ELF-1 (cell line): ENCODE data around the gene SEMA3D.

Source experiments
- DNase-seq: peaks from one replicate; pipeline ENCODE4 v3.0.0-alpha.2; 2016; ENCODE audit warnings: low read depth, low spot score

The SEMA3D gene

GRCh38 chr7:85079434-85079833, 107.4 kb downstream of the SEMA3D start:
- no peak for DNase-seq

GRCh38 chr7:85078181-85078580, 108.7 kb downstream of the SEMA3D start:
- DNase-seq: no peak

GRCh38 chr7:85075864-85076263, 111.0 kb downstream of the SEMA3D start:
- DNase-seq: no peak

GRCh38 chr7:85074992-85075391, 111.9 kb downstream of the SEMA3D start:
- no peak for DNase-seq

GRCh38 chr7:85074016-85074415, 112.8 kb downstream of the SEMA3D start:
- no peak for DNase-seq

- DNase-seq: no peak
These were observed 115.8 kb downstream of the SEMA3D start for GRCh38 chr7:85070967-85071628.

GRCh38 chr7:85068799-85069198, 118.1 kb downstream of the SEMA3D start:
- DNase-seq: no peak

GRCh38 chr7:85067371-85067770, 119.5 kb downstream of the SEMA3D start:
- no peak for DNase-seq

- no peak for DNase-seq
These were observed 120.9 kb downstream of the SEMA3D start for GRCh38 chr7:85065888-85066485.

- no peak for DNase-seq
These were observed 121.5 kb downstream of the SEMA3D start for GRCh38 chr7:85065306-85065705.

GRCh38 chr7:85062651-85063050, 124.2 kb downstream of the SEMA3D start:
- DNase-seq: no peak

GRCh38 chr7:85061456-85061855, 125.4 kb downstream of the SEMA3D start:
- no peak for DNase-seq

GRCh38 chr7:85060696-85061095, 126.2 kb downstream of the SEMA3D start:
- DNase-seq: no peak

- no peak for DNase-seq
These were observed 130.9 kb downstream of the SEMA3D start for GRCh38 chr7:85055906-85056305.

GRCh38 chr7:85055196-85055595, 131.7 kb downstream of the SEMA3D start:
- DNase-seq: no peak

GRCh38 chr7:85054306-85054705, 132.6 kb downstream of the SEMA3D start:
- peak; percentile 43 for DNase-seq

- no peak for DNase-seq
These were observed 134.0 kb downstream of the SEMA3D start for GRCh38 chr7:85052894-85053293.

- DNase-seq: no peak
These were observed 134.7 kb downstream of the SEMA3D start for GRCh38 chr7:85052056-85052737.

GRCh38 chr7:85046534-85046933, 140.3 kb downstream of the SEMA3D start:
- DNase-seq: no peak

- peak; percentile 60 for DNase-seq
These were observed 145.1 kb downstream of the SEMA3D start for GRCh38 chr7:85041605-85042216.

- DNase-seq: no peak
These were observed 147.5 kb downstream of the SEMA3D start for GRCh38 chr7:85039196-85039923.

- no peak for DNase-seq
These were observed 148.4 kb downstream of the SEMA3D start for GRCh38 chr7:85038466-85038865.
